ENCODE measurements around the gene SLC51A. TPM values are rescaled to one million over a fixed set of nuclear protein-coding genes. Genes with fewer than 3 reads are reported as not detected.

SLC51A gene
- total and polyA plus RNA-seq, 2 of the 8 experiments (the other 6 are each of a cell fraction or from before 2014, with no cell fraction given): 6.3 to 9.8 TPM

DNA sequence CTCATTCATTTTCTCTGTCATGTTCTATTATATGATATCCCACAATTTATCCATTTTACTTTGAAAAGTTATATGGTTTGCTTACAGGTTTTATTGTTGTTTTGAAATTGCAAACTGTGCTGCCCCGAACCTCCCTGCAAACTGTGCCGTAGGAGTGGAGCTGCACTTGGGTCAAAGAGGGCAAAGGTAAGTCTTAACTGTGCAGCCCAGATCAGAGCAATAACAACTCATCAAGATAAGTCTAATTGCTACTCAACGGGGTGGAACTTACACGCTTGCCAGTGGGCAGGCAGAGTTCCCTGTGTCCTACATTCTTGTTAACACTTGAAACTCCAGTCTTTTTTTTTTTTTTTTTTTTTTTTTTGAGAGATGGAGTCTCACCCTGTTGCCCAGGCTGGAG is 38.4 kb upstream of the SLC51A start (continued):
- TF ChIP-seq TAF1 (IDR thresholded peaks at IDR 0.05; ENCODE audit: low read depth, low read length) (no peak), BACH1 (IDR thresholded peaks at IDR 0.05; ENCODE audit: low read length) (no peak), TBP (IDR thresholded peaks at IDR 0.05; ENCODE audit: low read depth, low read length) (no peak), USF2 (IDR thresholded peaks at IDR 0.05; ENCODE audit: low read length) (no peak), POU5F1 (IDR thresholded peaks at IDR 0.05; ENCODE audit: low read depth, low read length) (no peak), KDM5A (IDR thresholded peaks at IDR 0.05; ENCODE audit: low read length) (no peak), SP4 (IDR thresholded peaks at IDR 0.05; ENCODE audit: low read length) (no peak)
